MV-4-11 (cell line): ENCODE data around the gene TLK1.
"Not testable (repeated sequence)": the region's sequence is repeated elsewhere in the genome, so short reads cannot be mapped to it uniquely, and the experiment has no call there.

Source experiments
- DNase-seq: peaks from one replicate; lab custom pipeline; 2025; lab: John Stamatoyannopoulos, UW

The TLK1 gene

GRCh38 chr2:171081649-171082111 lies 79.0 kb downstream of the TLK1 start:
- DNase-seq = no peak

- no peak for DNase-seq
These were observed 80.1 kb downstream of the TLK1 start for GRCh38 chr2:171080607-171081006.

GRCh38 chr2:171076422-171076821 lies 84.3 kb downstream of the TLK1 start:
- DNase-seq = not testable (repeated sequence)

- no peak for DNase-seq
These were observed 88.5 kb downstream of the TLK1 start for GRCh38 chr2:171072164-171072563.

- peak; percentile 33 for DNase-seq
These were observed 91.3 kb downstream of the TLK1 start for GRCh38 chr2:171069286-171069956.

GRCh38 chr2:171066110-171066509 lies 94.6 kb downstream of the TLK1 start:
- DNase-seq = no peak

- no peak for DNase-seq
These were observed 103.1 kb downstream of the TLK1 start for GRCh38 chr2:171057575-171057974.

- no peak for DNase-seq
These were observed 104.4 kb downstream of the TLK1 start for GRCh38 chr2:171056307-171056706.

- no peak for DNase-seq
These were observed 111.0 kb downstream of the TLK1 start for GRCh38 chr2:171049691-171050090.

GRCh38 chr2:171046048-171046560 lies 114.6 kb downstream of the TLK1 start:
- DNase-seq = no peak

- no peak for DNase-seq
These were observed 116.3 kb downstream of the TLK1 start for GRCh38 chr2:171044416-171044815.

GRCh38 chr2:171042253-171042969 lies 118.3 kb downstream of the TLK1 start:
- peak; percentile 11 for DNase-seq

- no peak for DNase-seq
These were observed 124.2 kb downstream of the TLK1 start for GRCh38 chr2:171036532-171036931.

- DNase-seq = no peak
These were observed 126.4 kb downstream of the TLK1 start for GRCh38 chr2:171034315-171034714.

- DNase-seq = no peak
These were observed 135.5 kb downstream of the TLK1 start for GRCh38 chr2:171025214-171025613.

- no peak for DNase-seq
These were observed 142.2 kb downstream of the TLK1 start for GRCh38 chr2:171018522-171018921.

- DNase-seq = no peak
These were observed 144.6 kb downstream of the TLK1 start for GRCh38 chr2:171016125-171016524.

- no peak for DNase-seq
These were observed 146.8 kb downstream of the TLK1 start for GRCh38 chr2:171013851-171014250.

- no peak for DNase-seq
These were observed 151.3 kb downstream of the TLK1 start for GRCh38 chr2:171009386-171009785.

GRCh38 chr2:171008550-171009205 lies 152.0 kb downstream of the TLK1 start:
- no peak for DNase-seq

- no peak for DNase-seq
These were observed 155.9 kb downstream of the TLK1 start for GRCh38 chr2:171004833-171005232.

- DNase-seq = no peak
These were observed 156.3 kb downstream of the TLK1 start for GRCh38 chr2:171004363-171004762.

- DNase-seq = no peak
These were observed 161.0 kb downstream of the TLK1 start for GRCh38 chr2:170999654-171000053.
